CMK (cell line): Measurements from ENCODE around the gene NHERF1.

Experiments
- DNase-seq: peaks from one replicate; pipeline ENCODE4 v3.0.0-alpha.2; 2010; ENCODE audit warnings: low read depth

NHERF1 gene

DNA sequence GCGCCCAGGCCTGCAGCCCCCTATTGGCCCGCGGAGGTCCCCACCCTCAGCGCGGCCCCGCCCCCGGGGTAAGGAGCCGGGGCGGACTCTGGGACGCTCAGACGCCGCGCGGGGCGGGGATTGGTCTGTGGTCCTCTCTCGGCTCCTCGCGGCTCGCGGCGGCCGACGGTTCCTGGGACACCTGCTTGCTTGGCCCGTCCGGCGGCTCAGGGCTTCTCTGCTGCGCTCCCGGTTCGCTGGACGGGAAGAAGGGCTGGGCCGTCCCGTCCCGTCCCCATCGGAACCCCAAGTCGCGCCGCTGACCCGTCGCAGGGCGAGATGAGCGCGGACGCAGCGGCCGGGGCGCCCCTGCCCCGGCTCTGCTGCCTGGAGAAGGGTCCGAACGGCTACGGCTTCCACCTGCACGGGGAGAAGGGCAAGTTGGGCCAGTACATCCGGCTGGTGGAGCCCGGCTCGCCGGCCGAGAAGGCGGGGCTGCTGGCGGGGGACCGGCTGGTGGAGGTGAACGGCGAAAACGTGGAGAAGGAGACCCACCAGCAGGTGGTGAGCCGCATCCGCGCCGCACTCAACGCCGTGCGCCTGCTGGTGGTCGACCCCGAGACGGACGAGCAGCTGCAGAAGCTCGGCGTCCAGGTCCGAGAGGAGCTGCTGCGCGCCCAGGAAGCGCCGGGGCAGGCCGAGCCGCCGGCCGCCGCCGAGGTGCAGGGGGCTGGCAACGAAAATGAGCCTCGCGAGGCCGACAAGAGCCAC lies at the start of gene NHERF1:
NHERF1 (plus strand) TSS at position 100 of the 750 bp plus-strand sequence; CDS start at position 319, 219 bp downstream.
- DNase-seq: peak; percentile 62

DNA sequence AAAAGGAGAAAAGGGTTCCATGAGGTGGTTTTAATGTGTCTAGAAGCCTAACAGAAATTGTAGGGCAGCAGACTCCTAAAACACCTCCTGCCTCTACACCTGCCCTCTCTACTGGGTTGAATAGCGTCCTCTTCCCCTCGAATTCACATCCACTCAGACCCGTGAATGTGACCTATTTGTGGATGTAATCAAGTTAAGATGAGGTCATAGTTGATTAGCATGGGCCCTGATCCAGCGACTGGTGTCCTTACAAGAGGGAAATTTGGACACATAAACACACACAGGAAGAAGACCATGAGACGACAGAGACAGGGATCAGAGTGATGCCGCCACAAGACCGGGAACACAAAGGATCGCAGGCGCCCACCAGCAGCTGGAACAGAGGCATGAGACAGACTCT lies 49.2 kb upstream of the NHERF1 start:
- DNase-seq: no peak

DNA sequence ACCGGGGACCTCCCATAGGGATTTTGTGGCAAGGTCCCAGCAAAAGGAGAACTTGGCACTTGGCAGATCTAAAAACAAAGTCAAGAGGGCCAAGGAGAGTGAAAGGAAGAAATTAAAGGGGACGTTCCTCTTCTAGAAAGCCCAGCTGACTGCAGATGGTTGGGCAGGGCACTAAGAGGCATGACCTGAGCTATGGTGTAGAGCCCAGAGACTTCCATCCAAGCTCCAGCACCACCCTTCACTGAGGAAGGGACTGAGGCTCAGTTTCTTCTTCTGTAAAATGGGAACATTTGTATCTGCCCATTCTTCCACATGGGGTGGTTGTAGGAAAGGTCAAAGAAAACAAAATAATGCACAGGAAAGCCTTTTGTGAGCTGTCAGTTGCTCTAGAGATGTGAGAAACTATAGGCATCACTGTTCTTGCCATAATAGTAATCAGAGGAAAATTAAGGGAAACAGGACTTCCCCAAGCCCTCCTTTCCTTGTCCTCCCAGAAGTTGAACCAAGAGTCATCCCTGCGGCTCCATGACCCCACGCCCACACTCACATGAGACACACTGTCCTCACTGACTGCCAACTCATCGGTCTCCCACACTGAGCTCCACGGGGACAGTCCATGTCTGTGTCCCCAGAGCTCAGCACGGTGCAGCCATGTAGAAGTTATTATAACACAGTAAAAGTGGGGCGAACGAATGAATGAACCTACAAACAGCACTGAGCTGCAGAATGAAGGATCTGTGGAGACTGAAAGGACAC lies 46.1 kb upstream of the NHERF1 start:
- DNase-seq: no peak

DNA sequence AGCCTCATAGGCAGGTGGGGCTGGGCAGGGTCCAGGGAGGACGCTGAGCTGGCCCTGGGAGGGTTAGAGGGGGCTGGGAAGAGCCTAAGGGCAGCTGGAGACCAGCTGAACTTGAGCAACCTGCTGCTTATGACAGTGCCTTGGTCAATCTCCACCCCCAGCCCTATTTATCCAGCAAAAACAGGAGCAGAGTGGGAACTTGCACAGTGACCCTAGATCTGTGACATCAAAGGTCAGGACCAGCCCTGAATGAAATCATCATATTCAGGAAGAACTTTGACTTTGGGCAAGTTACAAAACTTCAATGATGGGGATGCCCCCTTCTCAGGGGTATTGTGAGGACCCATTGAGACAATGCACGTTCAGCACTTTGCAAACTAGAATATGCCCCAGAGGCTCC lies 45.1 kb upstream of the NHERF1 start:
- DNase-seq: no peak

DNA sequence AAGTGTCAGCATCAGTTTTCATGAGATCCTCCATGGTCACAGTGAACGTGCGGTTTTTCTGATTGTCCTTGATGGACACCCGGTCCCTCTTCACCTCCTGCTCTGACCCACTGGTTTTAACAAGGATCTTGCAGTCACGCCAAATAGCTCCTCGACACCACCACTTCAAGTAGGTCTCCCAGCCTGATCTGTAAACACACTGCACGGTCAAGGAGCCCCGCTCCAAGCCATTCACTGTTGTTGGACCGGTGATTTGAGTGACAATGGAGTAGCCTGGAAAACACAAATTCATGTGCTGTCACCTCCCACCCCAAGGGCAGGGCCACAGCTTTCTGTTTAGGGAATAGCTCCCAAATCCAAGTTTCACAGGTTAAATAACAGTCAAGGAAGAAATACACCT lies 43.9 kb upstream of the NHERF1 start:
- no peak for DNase-seq

DNA sequence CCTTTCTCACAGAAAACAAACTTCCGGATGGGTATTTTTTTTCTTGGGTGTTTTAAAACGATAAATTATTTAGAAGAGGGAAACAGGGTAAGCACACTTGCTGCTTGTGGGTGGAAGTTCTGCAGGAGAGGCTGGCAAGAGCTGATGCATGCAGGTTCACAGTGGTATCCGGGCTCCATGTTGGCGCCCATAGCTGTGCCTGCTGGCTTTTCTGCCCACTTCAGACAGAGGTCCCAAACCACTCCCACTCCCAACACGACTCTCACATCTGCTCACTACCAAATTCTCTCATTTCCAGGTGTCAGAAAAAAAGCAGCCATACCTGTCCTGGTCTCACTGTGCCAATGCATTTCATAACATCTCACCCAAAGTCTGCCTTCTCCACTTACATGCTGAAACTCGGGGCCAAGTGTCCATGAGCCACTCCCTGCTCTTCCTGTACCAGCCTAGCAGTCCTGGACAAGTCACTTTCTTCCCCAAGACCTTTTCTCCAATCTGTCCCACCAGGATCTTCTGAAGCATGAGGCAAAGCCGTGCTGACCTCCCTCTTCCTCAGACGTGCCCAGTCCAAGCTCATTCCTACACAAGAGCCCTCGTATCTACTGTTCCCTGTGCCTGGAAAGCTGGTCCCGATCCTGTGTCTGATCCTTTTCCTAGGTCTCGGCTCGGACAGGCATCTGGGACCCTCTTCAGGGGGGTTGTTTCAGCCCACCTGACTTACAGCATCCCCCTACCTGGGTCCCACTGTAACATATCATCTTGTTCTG lies 37.2 kb upstream of the NHERF1 start:
- no peak for DNase-seq

DNA sequence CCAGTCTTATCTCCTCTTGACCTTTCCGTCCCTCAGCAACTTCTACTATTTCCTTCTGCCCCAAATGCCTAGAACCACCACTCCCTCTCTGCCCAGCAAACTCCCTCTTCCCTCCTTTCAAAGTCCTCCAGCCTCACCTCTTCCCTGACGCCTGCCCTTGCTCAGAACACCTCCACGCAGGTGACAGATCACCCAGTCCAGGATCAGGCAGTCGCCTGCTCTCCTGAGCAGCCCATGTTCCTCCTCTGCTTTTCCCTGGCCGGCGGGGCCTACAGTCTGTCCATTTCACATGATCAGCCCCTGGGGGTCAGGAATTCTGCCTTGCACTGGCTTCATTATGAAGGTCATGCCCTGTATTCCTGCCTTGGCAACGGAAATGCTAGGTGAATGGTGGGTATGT lies 36.1 kb upstream of the NHERF1 start:
- DNase-seq: no peak

DNA sequence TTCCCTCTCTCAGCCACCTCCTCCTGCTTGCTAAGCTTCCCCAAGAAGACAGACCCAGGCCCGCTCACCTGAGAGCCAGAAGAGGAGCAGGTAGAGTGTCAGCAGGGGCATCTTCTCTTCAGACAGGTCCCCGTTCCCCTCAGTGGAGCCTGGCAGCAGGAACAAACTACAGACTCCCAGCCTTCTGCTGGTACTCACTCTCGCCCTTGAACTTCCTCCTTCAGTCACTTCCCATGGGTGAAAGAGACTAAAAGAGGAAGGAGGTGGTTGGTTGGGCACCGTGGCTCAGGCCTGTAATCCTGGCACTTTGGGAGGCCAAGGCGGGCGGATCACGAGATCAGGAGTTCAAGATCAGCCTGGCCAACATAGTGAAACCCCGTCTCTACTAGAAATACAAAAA lies 35.7 kb upstream of the NHERF1 start, which contains the start of gene CD300LF:
CD300LF (minus strand) TSS at position 168 of the 400 bp plus-strand sequence; CDS start at position 111, 57 bp downstream.
- peak; percentile 39 for DNase-seq

DNA sequence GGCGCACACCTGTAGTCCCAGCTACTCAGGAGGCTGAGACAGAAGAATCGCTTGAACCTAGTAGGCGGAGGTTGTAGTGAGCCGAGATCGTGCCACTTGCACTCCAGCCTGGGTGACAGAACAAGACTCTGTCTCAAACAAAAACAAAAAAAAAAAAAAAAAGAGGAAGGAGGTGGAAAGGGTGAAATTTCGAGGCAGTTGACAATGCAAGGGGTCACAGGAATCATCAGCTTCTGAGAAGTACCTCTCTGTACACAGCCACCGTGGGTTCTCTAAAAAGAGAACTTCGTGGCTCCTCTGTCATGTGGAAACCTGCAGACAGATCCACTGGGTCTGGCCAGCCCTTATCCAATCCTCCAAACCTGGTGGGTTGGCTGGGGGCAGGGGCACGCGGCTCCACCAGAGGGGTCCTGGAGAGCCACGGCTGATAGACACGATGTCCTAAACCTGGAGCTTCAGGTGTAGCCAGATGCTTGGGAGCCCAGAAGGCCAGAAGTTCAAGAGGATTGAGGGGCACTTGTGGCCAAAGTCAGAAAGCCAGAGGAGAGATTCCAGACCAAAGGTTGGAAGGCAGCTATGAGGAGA lies 35.2 kb upstream of the NHERF1 start:
- no peak for DNase-seq

DNA sequence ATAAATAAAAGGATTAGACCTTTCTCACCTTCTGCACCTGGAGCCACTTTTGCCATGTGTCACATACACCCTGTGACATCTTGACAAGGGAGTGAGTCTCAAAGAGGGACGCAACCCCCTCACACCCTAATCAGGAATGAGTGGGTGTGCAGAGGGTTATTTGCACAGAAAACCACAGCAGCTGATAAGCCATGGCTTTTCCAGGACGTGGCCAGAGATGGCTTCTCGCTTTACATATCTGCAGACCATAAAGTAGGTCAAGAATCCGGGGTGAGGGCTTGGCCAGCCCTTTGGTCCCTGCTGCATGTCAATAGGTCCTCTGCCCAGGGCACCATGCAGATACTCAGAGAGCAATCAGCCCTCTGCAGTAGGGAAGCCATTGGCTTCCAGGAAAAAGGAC lies 33.3 kb upstream of the NHERF1 start:
- DNase-seq: no peak

DNA sequence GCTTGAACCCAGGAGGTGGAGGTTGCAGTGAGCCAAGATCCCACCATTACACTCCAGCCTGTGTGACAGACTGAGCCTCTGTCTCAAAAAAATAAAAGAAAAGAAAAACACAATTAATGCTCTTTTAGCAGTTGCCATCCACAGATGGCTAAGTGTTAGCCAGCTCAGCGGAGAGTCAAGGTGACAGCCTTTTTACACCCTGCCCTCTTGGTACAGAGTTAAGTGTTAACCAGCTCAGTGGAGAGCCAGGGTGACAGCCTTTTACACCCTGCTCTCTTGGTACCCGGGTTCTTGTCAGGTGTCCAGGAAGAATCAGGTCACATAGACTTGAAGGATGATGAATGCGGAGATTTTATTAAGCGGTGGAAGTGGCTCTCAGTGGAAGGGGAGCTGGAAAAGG lies 27.9 kb upstream of the NHERF1 start:
- no peak for DNase-seq

DNA sequence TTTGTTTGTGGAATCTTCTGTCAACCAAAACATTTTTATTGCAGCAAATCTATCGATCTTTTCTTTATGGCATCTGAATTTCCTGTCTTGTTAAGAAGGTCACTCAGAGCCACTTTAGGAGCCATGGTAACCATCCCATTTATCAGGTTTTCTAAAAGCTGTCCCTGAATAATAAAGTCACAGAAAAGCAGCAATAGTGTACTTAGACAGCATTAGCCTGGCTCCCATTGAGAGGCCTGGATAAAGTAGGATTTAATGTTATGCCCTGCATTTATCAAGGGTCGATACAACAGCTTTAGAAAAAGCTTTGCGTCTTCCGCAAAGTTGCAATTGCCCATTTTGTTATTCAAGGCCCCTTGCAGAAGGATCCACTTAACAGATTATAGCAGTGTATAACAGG lies 25.6 kb upstream of the NHERF1 start:
- no peak for DNase-seq

DNA sequence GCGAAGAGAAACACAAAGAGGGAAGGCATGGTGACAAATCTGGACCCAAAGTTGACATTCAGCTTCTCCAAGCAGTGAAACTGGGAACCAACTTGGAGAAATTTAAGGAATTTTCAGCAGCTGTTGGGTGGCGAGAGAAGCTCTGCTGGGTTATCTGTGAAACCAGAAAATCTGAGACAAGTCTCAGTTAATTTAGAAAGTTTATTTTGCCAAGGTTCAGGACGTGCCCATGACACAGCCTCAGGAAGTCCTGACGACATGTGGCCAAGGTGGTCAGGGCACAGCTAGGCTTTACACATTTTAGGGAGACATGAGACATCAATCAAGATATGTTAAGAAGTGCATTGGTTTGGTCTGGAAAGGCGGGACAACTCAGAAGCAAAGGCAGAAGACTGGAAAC lies 24.5 kb upstream of the NHERF1 start:
- no peak for DNase-seq

DNA sequence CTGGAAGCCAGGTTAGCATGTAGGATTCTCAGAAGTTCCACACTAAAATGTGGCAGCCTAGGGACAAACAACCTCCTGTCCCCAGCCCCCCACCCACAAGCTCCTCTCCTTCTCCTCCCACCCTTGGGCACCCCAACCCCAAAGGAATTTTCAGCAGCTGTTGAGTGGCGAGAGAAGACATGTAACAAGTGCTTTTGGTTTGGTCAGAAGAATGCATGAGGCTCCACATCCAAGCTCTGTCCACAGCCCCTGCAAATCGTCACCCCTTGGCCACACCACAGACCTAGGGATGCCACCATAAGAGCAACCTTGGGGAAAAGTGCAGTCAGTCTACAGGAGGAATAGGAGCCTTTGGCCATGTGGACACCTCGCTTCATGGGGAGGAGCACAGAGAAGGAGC lies 23.3 kb upstream of the NHERF1 start:
- DNase-seq: no peak

DNA sequence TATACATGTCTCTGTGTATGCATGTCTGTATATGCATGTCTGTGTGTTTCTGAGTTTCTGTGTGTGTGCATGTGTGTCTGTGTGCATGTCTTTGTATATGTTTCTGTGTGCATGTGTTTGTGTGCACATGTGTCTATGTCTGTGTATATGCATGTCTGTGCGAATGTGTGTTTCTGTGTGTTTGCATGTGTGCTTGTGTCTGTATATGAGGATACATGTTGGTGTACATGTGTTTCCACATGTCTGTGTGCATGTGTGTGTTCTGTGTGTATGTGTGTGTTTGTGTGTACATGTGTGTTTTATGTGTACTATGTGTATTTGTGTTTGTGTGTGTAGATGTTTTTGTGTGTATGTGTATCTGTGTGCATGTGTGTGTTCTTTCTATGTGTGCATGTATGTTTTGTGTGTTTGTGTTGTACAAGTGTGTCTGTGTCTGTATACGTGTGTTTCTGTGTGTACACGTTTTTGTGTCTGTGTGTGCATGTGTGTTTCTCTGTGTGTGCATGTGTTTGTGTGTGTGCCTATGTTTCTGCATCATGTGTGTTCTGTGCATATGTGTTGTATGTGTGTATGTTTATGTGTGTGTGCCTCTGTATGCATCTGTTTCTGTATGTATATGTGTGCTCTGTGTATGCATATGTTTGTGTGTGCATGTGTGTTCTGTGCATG lies 20.3 kb upstream of the NHERF1 start:
- DNase-seq: no peak

DNA sequence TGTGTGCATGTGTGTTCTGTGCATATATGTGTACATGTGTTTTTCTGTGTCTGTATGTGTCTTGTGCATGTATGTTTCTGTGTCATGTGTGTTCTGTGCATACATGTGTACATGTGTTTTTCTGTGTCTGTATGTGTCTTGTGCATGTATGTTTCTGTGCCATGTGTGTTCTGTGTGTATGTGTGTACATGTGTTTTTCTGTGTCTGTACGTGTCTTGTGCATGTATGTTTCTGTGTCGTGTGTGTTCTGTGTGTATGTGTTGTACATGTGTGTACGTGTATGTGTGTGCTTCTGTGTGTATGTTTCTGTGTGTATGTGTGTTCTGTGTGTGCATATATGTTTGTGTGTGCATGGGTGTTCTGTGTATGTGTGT lies 19.7 kb upstream of the NHERF1 start:
- no peak for DNase-seq

DNA sequence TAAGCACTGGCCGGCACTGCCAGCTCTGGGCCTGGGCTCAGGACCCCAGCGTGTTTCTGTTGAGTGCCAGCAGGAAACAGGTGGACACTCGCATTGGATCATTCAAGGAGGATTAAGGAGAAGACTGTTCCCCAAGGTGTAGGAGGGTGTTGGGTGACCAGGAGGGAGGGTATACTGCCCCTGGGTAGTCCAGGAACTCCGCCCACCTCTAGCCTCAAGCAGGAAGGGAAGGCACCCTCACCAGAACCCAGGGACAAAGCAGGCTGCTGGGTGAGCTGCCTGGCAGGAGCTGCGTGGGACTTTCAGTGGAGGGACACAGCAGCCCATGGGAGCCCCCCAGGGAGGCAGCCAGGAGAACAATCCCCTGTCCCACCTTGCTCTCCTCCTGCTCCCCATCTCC lies 19.1 kb upstream of the NHERF1 start:
- no peak for DNase-seq

DNA sequence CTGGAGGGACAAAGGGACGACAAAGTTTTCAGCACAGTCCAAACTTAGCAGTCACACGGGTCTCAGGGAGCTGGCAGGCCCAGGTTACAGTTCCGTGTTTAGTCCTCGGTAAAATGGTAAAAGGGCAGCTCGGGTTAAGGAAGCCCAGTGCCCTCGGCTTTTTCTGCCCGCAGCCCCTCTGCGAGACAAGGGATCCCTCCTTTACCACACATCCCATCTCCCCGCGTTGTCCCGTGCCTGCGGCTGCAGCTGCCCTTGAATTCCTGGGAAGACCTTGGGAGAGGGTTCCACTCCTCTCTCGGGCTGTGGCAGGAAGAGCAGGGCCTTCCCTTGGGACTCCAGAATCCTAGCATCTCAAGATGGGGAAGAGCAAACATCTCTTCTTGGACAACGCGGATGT lies 18.6 kb upstream of the NHERF1 start:
- no peak for DNase-seq

DNA sequence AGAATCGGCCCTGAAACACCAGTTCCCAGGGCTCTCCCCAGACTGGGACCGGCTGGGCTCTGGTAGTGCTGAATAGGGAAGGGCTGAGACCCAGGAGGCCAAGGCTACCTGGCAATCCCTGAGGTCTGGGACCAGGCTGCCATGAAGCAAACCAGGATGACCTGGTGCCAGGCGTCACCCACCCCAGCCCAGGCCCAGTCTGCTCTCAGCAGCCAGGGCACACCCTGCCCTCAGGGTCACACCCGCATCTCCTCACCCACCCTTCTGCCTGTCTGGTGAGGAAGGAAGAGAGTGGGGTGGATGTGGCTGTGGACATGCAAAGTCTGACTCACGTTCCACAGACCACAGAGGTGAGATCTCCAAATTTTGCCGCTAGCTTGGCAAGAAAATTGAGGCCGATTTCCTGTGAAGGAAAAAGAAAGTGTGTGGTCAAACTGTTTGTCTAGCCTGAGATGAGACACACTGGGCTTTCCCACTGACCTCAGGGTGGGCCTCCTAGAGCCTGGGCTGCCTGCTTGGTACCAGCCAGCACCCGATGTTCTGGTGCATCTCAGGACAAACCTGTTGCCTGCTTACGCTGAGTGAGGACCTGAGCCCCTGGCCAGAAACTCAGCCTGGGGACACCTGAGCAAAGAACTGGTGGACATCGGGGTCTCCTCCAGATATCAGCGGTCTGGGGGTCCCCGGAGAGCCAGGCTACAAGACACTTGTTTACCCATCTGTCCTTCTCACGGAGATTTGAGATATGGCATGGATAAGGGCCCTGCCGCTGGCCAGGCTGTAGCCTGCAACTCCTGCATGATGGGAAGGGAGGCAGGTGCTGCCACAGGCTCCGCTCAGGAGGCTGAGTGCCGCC lies 17.7 kb upstream of the NHERF1 start:
- no peak for DNase-seq

DNA sequence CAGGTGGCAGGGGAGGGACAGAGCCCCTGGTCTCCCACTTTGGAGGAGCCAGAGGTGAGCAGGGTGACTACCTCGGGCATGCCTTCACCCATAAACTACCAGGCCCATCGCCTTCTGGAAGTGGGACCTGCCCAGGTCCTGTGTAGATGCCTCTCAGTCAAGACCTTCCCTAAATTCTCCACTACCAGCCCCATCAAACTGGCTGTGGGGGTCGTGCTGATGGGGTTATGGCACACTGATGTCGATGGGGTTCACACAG lies 17.2 kb upstream of the NHERF1 start:
- DNase-seq: no peak
